ENCODE measurements around the gene CD3G.

CD3G gene

GRCh38 chr11:118313242-118313641, 30.9 kb upstream of the CD3G start:
- no peak overlapping the region for H3K27ac ChIP-seq
- no peak for DNase-seq (ENCODE audit: low spot score)
- POLR2A ChIA-PET (ENCODE audit: low non-redundant PET): no interaction called here
- TF ChIP-seq CTCF (conservative IDR thresholded peaks at IDR 0.05; ENCODE audit: low read depth): no peak
- CTCF ChIA-PET: interaction anchor here (0.6 to 1.1 kb wide), 3 partner anchors 18 to 141 kb away, joined by 3 to 8 read pairs (median 3); no protein-coding TSS in a partner anchor

- CTCF ChIA-PET: no interaction called here
These were observed 29.1 kb upstream of the CD3G start for GRCh38 chr11:118314988-118315411.

GRCh38 chr11:118318124-118318523, 26.0 kb upstream of the CD3G start:
- TF ChIP-seq CTCF (conservative IDR thresholded peaks at IDR 0.05; ENCODE audit: low read depth): no peak
- H3K27ac ChIP-seq: no peak overlapping the region
- ChIA-PET POLR2A (ENCODE audit: low non-redundant PET) (no interaction called here), CTCF (interaction anchor here (0.6 to 0.7 kb wide), 3 partner anchors 11 to 893 kb away, joined by 3 to 4 read pairs (median 3); no protein-coding TSS in a partner anchor)
- no peak for DNase-seq (ENCODE audit: low spot score)

More at GRCh38 chr11:118314988-118315411, 29.1 kb upstream of the CD3G start:
- POLR2A ChIA-PET (ENCODE audit: low non-redundant PET): no interaction called here
- TF ChIP-seq CTCF (conservative IDR thresholded peaks at IDR 0.05; ENCODE audit: low read depth): no peak
- DNase-seq (ENCODE audit: low spot score): no peak
- no peak overlapping the region for H3K27ac ChIP-seq

GRCh38 chr11:118318581-118319336, 25.4 kb upstream of the CD3G start:
- POLR2A ChIA-PET (ENCODE audit: low non-redundant PET): no interaction called here
- DNase-seq (ENCODE audit: low spot score): no peak
- no peak for TF ChIP-seq CTCF (conservative IDR thresholded peaks at IDR 0.05; ENCODE audit: low read depth)
- no peak overlapping the region for H3K27ac ChIP-seq
- CTCF ChIA-PET: interaction anchor here (0.6 kb wide), 2 partner anchors 513 to 893 kb away, joined by 3 read pairs; no protein-coding TSS in a partner anchor

- no peak for DNase-seq (ENCODE audit: low spot score)
- H3K27ac ChIP-seq: no peak overlapping the region
- ChIA-PET POLR2A (ENCODE audit: low non-redundant PET) (no interaction called here), CTCF (no interaction called here)
- no peak for TF ChIP-seq CTCF (conservative IDR thresholded peaks at IDR 0.05; ENCODE audit: low read depth)
These were observed 24.8 kb upstream of the CD3G start for GRCh38 chr11:118319337-118319707.

GRCh38 chr11:118320515-118320914, 23.6 kb upstream of the CD3G start:
- DNase-seq (ENCODE audit: low spot score): no peak
- POLR2A ChIA-PET (ENCODE audit: low non-redundant PET): no interaction called here
- CTCF ChIA-PET: no interaction called here
- H3K27ac ChIP-seq: no peak overlapping the region
- no peak for TF ChIP-seq CTCF (conservative IDR thresholded peaks at IDR 0.05; ENCODE audit: low read depth)

All from RWPE1 (cell line).